GM12874 (cell line): ENCODE data around the gene SLC39A13.

Experiments used
- TF ChIP-seq, protein P1 (sequence below): IDR thresholded peaks from 2 replicates; pipeline ENCODE4 v1.5.1; 2011; ENCODE audit warnings: low read depth, mild to moderate bottlenecking, control low read depth, low read length, moderate library complexity; ENCODE audit not compliant: insufficient read depth

The SLC39A13 gene

GRCh38 chr11:47443817-47444216 lies 35.4 kb downstream of the SLC39A13 start:
- TF ChIP-seq, protein P1, sequence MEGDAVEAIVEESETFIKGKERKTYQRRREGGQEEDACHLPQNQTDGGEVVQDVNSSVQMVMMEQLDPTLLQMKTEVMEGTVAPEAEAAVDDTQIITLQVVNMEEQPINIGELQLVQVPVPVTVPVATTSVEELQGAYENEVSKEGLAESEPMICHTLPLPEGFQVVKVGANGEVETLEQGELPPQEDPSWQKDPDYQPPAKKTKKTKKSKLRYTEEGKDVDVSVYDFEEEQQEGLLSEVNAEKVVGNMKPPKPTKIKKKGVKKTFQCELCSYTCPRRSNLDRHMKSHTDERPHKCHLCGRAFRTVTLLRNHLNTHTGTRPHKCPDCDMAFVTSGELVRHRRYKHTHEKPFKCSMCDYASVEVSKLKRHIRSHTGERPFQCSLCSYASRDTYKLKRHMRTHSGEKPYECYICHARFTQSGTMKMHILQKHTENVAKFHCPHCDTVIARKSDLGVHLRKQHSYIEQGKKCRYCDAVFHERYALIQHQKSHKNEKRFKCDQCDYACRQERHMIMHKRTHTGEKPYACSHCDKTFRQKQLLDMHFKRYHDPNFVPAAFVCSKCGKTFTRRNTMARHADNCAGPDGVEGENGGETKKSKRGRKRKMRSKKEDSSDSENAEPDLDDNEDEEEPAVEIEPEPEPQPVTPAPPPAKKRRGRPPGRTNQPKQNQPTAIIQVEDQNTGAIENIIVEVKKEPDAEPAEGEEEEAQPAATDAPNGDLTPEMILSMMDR: no peak

GRCh38 chr11:47445840-47446239 lies 37.5 kb downstream of the SLC39A13 start:
- TF ChIP-seq, protein P1: no peak

DNA sequence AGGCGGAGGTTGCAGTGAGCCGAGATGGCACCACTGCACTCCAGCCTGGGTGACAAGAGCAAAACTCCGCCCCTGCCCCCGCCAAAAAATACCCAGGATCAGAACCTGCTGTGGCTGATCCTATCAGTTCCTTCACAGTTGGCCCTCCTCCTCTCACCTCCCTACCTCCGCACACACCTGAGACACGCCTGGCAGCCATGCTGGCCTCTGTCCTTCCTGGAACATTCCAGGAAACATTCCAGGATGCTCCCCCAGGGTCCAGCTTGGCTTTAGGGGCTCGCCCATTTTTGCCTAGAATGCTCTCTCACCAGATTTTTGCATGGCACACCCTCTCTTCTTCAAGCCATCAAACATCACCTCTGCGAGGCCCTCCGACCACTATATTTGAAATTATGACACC lies 38.4 kb downstream of the SLC39A13 start:
- TF ChIP-seq, protein P1: no peak

- TF ChIP-seq, protein P1: no peak
Observed at GRCh38 chr11:47447906-47448305, 39.5 kb downstream of the SLC39A13 start.

GRCh38 chr11:47448566-47449427 lies 40.4 kb downstream of the SLC39A13 start, which contains the start of gene RAPSN:
Gene RAPSN, minus strand, starts transcription at chr11:47449136. Its CDS starts 172 bp downstream, at chr11:47448964.
- TF ChIP-seq, protein P1: no peak

GRCh38 chr11:47449541-47449940 lies 41.2 kb downstream of the SLC39A13 start:
- TF ChIP-seq, protein P1: no peak

- TF ChIP-seq, protein P1: no peak
Observed at GRCh38 chr11:47451436-47451835, 43.0 kb downstream of the SLC39A13 start.
